Measurements from ENCODE around the gene MAPRE3.
A peak's percentile ranks its signal among the peaks of the same experiment; 100 is the strongest.
"Not testable (repeated sequence)": the region's sequence is repeated elsewhere in the genome, so short reads cannot be mapped to it uniquely, and the experiment has no call there.

Gene MAPRE3

DNA sequence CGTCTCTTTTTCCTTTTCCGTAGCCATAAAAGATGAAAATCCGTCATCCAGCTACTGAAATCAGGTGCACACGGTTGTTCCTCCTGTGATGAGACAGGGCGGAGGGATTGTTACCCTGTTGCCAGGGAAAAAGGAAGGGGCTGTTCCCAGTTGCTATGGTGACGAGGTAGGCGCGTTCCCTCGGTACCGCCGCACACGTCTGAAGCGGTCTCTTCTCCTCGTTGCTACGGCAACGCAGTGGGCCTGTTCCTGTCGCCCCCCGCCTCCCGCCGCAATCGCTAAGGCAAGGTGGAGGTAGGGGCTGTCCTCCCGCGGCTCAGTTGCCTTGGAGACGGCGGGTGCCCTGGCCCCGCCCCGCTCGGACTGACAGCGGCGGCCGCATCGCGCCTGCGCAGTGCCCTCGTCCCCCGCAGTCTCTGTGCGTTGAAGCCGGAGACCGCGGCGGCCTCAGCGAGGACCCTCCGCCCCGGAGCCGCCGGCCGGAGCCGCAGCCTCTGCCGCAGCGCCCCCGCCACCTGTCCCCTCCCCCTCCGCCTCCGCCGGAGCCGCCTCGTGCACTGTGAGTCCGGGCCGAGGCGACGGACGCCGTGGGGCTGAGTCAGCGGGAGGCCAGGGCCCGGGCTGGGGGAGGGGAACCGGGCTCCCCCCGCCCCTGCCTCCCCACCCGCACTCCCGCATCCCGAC lies at the start of gene MAPRE3:
Gene MAPRE3 (plus strand): TSS at position 394 of the 684 bp plus-strand sequence. CDS start 51,582 bp downstream, outside the sequence.
- DNase-seq, result peak; percentile 69

DNA sequence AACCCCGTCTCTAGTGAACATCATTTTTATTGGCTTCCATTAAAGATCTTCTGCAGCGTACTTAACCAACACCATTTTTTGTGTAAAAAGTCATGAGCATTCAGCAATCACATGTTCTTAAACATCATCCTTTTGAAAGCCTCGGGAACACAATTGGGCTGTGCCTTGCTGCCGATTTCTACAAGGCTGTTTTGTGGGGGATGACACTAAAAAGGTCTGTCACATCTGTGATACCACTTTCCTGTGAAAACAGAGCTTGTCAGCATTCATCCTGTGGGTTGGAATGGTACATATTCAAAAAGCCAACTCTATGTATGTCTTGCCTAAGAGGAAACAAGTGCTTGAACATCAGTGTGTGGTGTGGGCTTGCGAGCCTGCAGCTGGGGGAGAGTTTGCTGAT lies 49.1 kb upstream of the MAPRE3 start:
- no peak for DNase-seq

DNA sequence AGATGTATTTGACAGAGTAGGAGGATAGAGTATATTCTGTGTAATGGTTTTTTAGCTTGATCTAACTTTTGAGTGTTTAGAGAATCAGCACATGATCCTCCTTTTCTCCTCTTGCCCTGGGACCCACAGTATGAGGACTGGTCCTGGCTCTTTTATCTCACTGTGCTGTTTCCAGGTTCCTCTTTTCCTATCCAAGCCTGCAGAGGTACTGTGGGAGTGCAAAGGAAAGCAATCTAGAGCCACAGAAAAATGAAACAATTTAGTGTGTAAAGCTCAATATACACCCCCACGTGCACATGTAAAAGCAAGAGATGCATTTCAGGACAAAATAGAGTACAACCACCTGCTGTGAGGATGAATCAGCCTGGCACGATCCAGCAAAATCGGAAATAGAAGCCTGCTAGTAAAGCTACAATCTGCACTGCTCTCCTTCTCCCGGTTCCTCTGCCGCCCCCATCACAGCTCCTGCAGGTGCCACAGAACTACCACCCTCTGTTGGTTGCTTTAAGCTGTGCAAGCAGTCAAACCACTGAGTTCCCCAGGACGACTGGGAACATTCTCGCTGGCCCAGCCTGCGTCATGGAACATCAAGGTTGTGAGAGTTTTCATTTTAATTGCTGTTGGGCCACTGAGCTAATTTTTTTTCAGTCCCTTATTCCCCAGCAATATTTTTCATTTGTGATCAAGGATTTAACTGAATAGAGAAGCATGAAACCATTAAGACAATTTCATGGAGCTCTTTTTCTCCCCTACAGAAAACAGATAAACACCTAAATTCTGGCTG lies 47.8 kb upstream of the MAPRE3 start:
- peak; percentile 44 for DNase-seq

DNA sequence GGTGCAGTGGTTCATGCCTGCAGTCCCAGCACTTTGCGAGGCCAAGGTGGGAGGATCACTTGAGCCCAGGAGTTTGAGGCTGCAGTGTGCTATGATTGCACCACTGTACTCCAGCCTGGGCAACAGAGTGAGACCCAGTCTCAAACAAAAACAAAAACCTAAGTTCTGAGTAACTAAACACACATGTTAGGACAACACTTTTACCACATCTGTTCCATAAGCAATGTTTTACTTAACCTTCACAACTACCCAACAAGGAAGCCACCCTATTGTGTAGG lies 47.3 kb upstream of the MAPRE3 start:
- not testable (repeated sequence) for DNase-seq

DNA sequence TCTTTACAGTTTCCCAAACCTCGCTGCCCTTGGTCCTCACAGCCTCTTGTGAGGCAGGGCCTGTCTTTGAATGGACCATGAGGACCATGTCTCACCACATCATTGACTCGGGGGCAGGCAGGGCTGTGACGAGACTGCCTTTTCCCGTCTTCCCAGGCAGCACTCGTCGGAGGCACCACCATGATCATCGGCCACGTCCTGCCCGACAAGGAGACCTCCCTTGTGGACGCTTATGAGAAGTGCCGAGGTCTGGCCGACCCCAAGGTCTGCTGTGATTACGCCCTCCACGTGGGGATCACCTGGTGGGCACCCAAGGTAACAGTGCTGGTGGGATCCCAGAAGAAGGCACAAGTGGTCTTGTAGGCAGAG lies 45.7 kb upstream of the MAPRE3 start:
- DNase-seq, result no peak

DNA sequence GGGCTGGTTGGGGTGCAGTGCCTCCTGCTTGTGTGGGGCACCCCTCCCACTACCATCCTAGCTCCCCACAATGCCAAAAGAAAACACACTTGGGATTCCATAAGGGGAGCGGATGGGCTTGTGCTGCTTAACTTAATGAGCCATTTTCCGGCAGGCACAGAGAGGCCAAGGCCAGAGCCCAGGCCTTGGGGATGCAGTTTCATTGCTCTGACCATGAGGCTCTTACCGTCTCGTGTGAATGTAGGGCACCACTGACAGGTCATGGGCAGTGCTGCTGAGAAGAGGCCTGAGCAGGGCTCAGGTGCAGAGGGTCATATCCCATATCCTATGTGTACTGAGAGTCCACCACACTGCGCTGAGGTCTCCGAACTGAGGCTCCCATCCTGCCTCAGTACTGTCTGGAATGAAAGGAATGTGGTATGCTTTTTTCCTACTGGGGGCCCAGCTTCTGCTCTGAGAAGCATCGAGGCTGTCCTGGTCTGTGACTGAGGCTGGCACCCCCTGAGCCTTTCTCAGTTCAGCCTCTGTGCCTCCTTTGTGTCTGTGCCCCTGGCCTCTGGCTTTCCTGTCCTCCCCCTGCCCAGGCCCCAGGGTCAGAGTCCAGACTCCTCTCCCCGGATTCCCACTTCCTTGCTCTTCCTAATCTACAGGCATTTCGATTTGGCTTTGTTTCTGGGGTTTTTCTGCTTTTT lies 45.2 kb upstream of the MAPRE3 start:
- no peak for DNase-seq

DNA sequence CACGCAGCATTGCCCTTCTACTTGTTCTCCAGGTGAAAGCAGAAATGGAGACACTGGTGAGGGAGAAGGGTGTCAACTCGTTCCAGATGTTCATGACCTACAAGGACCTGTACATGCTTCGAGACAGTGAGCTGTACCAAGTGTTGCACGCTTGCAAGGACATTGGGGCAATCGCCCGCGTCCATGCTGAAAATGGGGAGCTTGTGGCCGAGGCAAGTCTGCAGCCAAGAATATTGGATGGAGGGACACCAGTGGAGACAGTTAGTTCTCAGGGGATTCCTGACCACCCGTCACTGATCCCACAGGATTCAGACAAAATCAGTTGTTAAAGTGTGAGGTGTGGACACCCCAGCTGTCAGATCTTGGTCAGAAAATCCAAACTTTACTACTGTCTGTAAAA lies 43.2 kb upstream of the MAPRE3 start:
- no peak for DNase-seq

DNA sequence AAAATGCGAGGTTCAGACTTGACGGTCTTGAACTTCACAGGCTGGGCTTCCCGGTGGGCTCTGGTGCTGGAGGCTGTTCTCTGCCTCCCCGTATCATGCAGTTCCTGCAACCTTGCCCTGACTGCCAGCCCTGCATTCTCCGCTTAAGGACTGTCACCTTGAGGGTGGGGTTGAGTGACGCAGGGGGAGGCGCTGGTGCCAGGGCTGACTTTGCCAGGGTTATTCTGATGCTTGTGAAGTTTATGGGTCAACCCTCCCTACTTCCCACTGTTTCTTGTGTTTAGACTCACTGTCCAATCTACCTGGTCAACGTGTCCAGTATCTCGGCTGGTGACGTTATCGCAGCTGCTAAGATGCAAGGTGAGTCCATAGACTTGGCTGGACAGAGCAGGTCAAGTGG lies 37.5 kb upstream of the MAPRE3 start:
- no peak for DNase-seq

DNA sequence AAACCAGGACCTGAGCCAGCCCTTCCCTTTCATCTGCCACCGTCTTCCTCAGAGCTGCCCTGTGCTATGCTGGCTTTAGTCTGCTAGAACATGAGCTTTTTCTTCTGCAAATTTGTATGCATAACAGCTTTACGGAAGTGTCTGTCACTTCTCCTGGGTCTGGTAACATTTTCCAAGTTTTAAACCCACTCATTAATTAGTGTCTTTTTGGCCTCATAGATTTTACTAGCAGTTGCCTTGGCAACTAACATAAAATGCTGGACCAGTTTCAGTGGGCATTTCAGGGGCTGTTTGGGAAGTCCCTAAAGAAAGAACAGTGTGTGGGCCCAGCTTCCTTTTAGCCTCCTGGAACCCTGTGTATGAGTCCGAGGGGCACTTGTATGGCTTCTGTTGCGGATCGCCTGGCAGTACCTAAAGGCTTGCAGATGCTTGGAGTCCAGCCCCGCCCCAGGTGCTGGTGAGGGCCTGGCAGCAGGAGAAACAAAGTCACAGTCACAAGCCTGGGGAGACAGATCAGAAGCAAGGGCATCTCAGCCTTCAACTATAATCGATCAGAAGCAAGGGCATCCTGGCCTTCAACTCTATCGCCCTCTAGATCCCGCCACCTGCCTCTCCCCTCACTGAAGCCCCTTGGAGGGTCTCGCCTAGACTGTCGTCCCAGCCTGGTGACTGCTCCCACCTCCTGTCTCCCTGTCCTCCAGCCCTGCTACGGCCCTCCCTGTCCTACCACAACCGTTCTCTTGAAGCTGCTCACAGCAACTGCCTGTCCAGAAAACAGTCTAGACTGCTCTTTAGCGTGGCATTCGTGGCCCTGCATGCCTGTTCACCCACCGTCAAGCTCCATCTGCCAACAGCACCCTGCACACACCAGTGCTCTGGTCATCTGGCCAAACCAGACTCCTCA lies 36.8 kb upstream of the MAPRE3 start:
- no peak for DNase-seq

DNA sequence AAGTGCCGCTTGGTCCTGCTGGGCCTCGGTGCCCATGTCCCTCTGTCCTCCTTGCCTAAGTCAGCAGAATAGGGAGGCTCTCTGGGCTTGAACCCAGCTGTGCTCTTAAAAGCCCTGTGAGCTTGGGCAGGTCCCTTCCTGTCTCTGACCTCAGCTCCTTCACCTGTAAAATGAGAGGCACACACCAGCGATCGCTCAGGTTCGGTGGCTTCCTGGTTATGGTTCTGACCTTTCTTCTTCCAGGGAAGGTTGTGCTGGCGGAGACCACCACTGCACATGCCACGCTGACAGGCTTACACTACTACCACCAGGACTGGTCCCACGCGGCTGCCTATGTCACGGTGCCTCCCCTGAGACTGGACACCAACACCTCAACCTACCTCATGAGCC lies 36.1 kb upstream of the MAPRE3 start:
- no peak for DNase-seq

DNA sequence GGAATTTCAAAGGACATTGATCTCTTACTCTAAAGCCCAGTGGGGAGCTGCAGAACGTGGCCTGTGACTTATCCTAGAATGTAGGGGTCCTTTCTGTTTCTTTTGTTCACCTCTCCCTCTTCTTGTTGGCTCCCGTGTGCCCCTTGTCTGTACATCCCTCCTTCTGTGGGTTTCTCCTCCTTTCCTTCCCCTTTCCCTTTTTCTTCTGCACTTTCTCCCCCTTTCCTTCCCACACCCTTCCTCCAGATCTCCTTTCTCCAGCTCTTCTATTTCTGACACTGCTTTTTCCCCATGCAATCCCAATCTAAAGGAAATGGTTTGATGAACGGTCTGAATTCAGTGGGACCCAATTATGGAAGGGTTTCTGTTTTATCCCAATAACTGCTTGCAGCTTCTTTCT lies 35.5 kb upstream of the MAPRE3 start:
- no peak for DNase-seq

DNA sequence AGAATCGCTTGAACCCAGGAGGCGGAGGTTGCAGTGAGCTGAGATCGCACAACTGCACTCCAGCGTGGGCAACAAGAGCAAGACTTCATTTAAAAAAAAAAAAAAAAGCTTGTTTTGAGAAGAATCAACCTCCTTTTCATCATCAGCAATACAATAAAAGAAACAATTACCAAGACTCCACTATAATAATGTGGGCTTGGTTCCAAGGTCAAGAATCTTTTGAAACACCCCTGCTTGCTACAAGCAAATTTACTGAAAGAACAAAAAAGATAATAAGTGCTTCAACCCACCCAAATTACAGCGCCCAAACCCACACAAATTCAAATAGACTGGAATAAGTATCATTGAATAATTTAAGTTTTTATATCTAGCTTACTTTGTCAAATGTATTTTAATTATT lies 33.6 kb upstream of the MAPRE3 start:
- DNase-seq, result no peak

DNA sequence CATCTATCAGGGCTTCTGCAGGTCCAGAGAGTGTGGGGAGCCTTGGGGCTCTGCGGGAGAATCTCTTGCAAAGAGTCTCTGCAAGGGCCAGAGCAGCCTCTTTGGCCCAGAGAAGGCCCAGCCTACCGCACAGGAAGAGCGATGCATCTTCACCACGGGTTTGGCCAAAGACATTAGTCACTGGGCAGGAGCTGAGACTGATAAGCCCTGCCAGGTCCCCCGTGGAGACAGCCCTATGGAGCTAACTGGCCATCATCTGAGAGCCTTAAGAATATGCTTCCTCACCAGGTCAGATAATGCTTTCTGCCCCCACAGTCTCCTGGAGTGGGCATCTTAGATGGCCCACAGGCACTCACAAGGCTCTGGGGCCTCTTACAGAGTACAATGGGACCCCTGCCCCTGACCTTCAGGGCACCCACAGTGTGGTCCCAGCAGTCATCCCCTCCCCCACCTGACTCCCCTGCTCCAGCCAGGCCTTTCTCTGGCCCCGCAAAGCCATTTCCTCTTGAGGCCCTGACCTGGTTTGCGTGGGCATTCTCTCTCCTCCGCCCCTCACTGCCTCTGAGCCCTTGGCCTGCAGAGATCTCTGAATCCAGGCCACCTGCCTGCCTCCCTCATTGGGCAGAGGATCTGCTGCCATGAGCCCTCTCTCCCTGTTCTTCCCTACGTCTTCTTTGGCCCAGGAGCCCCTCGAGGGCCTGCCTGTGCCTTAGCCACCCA lies 31.9 kb upstream of the MAPRE3 start:
- no peak for DNase-seq

DNA sequence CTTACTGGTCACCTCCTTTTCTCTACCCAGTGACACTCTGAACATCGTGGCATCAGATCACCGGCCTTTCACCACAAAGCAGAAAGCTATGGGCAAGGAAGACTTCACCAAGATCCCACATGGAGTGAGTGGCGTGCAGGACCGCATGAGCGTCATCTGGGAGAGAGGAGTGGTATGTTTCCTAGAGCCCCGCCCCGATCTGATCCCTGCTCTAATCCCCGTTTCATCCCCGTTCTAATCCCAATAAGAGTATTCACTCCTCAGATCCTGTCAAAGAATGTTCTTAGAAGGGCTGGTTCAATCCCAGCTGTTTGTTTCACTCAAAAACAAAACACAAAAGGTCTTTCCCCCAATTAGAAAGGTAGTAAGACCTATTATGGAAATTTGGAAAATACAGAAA lies 30.4 kb upstream of the MAPRE3 start:
- no peak for DNase-seq

DNA sequence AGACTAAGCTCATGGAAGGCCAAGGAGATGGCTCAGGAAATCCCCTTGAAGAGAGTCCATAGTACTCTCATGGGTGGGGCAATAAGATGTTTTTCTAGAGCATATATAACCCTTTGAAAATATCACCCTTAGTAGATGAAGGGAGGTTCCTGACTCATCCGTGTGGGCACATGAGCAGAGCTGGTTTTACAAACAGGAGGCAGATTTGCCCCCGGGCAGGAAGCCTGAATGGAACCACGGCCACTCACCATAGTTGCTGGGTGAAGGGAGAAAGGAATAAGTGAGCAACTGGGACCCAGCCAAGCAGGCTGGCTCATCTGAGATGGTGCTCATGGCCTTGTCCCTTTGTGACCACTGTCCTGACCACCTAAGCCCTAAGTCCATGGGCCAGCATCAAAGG lies 29.0 kb upstream of the MAPRE3 start:
- no peak for DNase-seq

DNA sequence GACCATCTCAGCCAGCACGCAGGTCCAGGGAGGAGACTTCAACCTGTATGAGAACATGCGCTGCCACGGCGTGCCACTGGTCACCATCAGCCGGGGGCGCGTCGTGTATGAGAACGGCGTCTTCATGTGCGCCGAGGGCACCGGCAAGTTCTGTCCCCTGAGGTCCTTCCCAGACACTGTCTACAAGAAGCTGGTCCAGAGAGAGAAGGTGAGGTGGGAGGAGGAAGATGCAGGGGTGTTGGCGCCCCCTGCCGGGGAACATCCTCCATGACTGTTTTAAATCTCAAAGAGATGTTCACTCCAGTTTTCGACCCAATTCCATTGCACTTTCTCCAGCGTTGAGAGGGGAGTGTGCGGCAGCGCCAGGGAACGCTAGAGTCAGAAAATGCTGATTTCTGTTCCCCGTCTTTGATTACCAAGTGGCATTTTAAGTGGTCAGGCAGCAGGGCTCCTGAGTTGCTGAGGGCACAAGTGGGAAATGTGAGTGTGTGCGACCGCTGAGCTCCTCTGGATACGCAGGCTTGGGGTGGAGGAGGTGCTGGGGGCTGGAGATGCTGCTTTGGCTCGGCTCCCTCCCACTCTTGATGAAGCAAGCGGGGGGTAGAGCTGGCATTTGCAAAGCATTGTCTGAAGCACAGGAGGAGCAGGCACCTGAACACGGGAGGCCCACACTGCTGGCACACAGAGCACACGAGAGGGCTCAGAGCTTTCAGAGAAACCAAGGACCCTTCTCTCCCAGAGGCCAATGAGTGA lies 27.7 kb upstream of the MAPRE3 start:
- peak; percentile 10 for DNase-seq

DNA sequence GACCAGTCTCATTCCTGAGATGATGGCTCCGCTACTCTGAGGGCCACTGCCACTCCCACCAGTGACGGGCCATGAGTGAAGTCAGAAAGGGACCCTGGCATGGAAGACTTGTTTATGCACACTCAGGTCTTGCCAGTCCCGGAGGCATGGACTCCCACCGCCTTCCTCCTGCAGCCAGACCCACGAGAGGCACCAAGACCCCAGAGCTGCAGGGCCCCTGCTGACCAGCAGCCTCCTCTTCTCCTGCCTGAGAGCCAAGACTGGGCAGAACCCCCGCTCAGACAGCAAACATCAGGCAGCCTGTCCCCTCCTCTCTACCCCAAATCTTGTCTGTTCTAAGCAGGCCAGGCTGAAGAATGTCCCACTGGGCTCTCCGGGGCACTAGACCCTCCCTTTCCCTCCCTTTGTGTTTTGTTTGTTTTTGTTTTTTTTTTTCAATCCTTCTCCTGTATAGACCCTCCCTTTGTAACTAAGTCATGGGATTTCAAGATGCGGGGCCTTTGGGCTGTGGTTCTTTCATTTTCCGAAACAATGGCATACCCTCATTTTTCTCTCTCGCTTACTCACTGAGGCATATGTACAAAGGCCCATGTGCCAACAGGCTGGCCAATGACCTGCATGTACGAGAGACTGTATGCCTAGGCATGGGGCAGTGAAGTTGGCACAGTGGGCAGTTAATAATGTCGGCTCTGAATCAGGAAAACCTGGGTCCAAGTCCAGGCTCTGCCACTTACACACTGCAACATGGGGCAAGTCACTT lies 24.3 kb upstream of the MAPRE3 start:
- DNase-seq, result no peak

DNA sequence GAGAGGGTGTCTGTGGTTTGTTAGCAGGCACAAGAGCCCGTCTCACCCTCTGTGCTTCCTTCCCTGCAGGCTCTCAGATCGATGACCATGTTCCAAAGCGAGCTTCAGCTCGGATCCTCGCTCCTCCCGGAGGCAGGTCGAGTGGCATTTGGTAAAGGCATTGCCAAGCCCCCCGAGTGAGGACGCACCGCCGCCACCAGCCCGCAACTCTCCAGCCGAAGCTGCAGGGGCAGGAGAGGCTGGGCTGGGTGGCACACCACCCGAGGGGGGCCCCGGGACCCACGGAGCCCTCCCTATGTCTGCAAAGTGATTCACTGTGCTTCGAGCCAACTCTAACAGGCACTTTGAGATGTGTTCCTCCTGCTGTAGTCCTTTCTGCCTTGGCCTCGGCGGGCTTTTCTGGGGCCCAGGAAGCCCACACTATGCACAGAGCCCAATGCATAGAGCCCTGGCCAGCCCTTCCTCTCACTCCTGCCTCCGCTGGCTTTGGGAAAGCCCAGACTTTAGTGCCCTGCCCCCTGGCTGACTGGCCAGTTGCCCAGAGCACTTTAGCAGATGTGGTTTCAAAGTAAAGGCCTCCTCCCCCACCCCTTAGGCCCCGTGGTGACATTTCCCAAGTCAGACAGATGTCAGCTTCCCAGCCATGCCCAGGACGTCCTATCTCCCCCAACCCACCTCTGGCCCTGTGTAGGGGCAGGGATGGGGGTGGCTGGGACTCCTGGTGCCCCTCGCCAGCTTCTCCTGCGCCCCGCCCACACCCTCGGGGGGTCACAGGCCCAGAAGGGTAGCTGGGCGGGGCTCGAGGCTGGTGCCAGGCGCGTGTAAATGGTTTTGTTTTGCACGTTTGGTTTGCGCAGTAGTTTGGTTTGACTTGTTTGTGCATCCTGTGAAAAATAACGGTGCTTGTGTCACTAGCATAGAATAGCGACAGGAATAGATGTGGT lies 23.3 kb upstream of the MAPRE3 start:
- no peak for DNase-seq

DNA sequence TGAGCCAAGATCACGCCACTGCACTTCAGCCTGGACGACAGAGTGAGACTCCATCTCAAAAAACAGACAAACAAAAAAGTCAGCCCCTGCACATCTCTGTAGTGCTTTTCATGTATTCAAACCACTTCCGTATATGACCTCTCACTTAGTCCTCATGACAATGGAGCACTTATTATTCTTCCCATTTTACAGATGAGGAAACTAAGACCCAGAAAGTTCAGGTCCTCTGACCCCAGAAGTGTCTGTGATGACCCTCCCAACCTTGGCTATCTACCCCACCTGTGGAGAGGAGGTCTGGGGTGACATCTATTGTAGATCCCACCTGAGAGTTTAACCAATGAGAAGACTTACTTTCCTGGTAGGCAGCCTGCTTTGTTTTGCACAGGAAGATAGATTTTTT lies 21.6 kb upstream of the MAPRE3 start:
- DNase-seq, result no peak

DNA sequence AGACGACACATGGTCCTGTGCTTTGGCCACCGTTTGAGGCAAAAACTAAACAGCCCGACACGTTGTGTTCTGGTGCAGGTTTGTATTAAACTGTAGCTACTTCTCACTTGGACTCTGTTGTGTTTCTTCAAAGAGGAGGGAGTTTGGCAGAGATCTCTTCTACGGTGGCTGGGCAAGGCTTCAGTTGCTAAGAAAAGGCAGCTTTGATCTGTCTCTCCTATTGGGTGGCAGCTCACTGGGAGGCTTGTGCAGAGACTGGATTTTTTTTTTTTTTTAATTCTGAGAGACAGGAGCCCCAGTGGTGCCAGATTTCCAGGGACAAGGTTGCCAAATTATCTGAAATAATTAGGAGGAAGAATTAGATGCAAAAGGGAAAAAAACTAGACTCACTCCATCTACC lies 20.2 kb upstream of the MAPRE3 start:
- DNase-seq, result no peak

All from DMS153 (cell line).